Endothelial cell of umbilical vein (primary cell): Measurements from ENCODE around the gene FCMR. TPM values are rescaled to one million over a fixed set of nuclear protein-coding genes. Genes with fewer than 3 reads are reported as not detected.

Experiments used
- BruUV-seq: library from RNA; stranded (reverse); fragments of 400-500 nt; replicated peaks from 2 replicates; lab custom pipeline; 2021; lab: Mats Ljungman, UMichigan
- CTCF ChIA-PET: fragments of 300-600, 350-600 bp; sonication (Branson Sonifier 250); formaldehyde crosslinking; loops from one replicate; lab custom pipeline; 2021; ENCODE audit warnings: antibody characterized with exemption, inconsistent platforms; lab: Charles Lee
- POLR2A ChIA-PET: fragments of 300-600, 350-600 bp; sonication (Branson Sonifier 250); formaldehyde crosslinking; loops from one replicate; lab custom pipeline; 2021; ENCODE audit warnings: antibody characterized with exemption, inconsistent platforms; lab: Charles Lee
- DNase-seq: peaks from one replicate; pipeline ENCODE4 v3.0.0-alpha.2; 2011; ENCODE audit warnings: low read depth, low spot score
- FAIRE-seq: peaks from 2 replicates; lab custom pipeline; 2011; peaks lifted over from hg19 to GRCh38; lab: Jason Lieb, UNC
- H2AFZ ChIP-seq: 2 replicates; pipeline ENCODE4 v1.6.0; 2012; ENCODE audit warnings: low read depth, low read length, control low read depth, inconsistent platforms
- H3K27ac ChIP-seq: 2 replicates; pipeline ENCODE4 v1.5.1; 2011; ENCODE audit warnings: low read depth, mild to moderate bottlenecking, control low read depth, low read length, moderate library complexity; ENCODE audit not compliant: insufficient read depth
- H3K27me3 ChIP-seq, 2 experiments: 2 replicates each; pipeline versions ENCODE4 v1.6.0 to v1.6.1; 2011; ENCODE audit warnings: low read length in 2 of 2, mixed read lengths in 1 of 2; ENCODE audit not compliant: control insufficient read depth in 2 of 2, insufficient read depth in 2 of 2
- H3K36me3 ChIP-seq, 2 experiments: 2 replicates in 1 of 2; 3 replicates in 1 of 2; pipeline ENCODE4 v1.5.1; 2011; ENCODE audit warnings: low read length in 2 of 2, mild to moderate bottlenecking in 1 of 2, moderate library complexity in 1 of 2; ENCODE audit not compliant: control insufficient read depth in 2 of 2, insufficient read depth in 2 of 2; ENCODE audit errors: extremely low read depth in 1 of 2
- H3K4me1 ChIP-seq: 3 replicates; pipeline ENCODE4 v1.5.1; 2011; ENCODE audit warnings: mild to moderate bottlenecking, low read length; ENCODE audit not compliant: control insufficient read depth, insufficient read depth; ENCODE audit errors: extremely low read depth
- H3K4me2 ChIP-seq: 2 replicates; pipeline ENCODE4 v1.6.1; 2011; ENCODE audit warnings: low read length, control low read depth, mixed read lengths; ENCODE audit not compliant: insufficient read depth
- H3K4me3 ChIP-seq, 3 experiments: fragments of 200-600 bp in 1 of 3; sonication (generic), shearing (Covaris generic) in 1 of 3; replicated peaks in 1 of 3; 2 replicates each; pipeline ENCODE4 v1.5.1; 2011 to 2016; ENCODE audit warnings: control low read depth in 3 of 3, low read length in 3 of 3, mild to moderate bottlenecking in 2 of 3, inconsistent platforms in 1 of 3, low read depth in 1 of 3, moderate library complexity in 1 of 3; ENCODE audit not compliant: insufficient read depth in 1 of 3
- H3K79me2 ChIP-seq: 2 replicates; pipeline ENCODE4 v1.6.0; 2012; ENCODE audit warnings: low read length, inconsistent platforms; ENCODE audit not compliant: control insufficient read depth, insufficient read depth
- H3K9ac ChIP-seq: replicated peaks from 2 replicates; pipeline ENCODE3; 2011; ENCODE audit warnings: low read length, control low read depth; ENCODE audit not compliant: insufficient read depth; ENCODE audit errors: extremely low read depth
- H3K9me1 ChIP-seq: replicated peaks from 3 replicates; pipeline ENCODE4 v1.6.0; 2011; ENCODE audit warnings: mild to moderate bottlenecking, low read length; ENCODE audit not compliant: control insufficient read depth, insufficient read depth; ENCODE audit errors: extremely low read depth
- H3K9me3 ChIP-seq: replicated peaks from 2 replicates; pipeline ENCODE4 v1.5.1; 2012; ENCODE audit warnings: low read length, inconsistent platforms; ENCODE audit not compliant: control insufficient read depth, insufficient read depth
- H4K20me1 ChIP-seq: replicated peaks from 2 replicates; pipeline ENCODE3; 2011; ENCODE audit warnings: mild to moderate bottlenecking, low read length; ENCODE audit not compliant: control insufficient read depth, insufficient read depth; ENCODE audit errors: extremely low read depth
- EZH2 ChIP-seq: IDR thresholded peaks from 2 replicates; pipeline ENCODE4 v1.6.1; 2012; ENCODE audit warnings: borderline replicate concordance, low read depth, mild to moderate bottlenecking, moderate library complexity, low read length, inconsistent platforms; ENCODE audit not compliant: severe bottlenecking
- FOS ChIP-seq: IDR thresholded peaks from 2 replicates; pipeline ENCODE4 v1.6.1; 2011; ENCODE audit warnings: mild to moderate bottlenecking, low read length, moderate library complexity, borderline replicate concordance; ENCODE audit not compliant: insufficient read depth
- GATA2 ChIP-seq: IDR thresholded peaks from 2 replicates; pipeline ENCODE4 v1.7.0; 2011; ENCODE audit warnings: low read depth, mild to moderate bottlenecking, moderate library complexity, mixed read lengths, low read length; ENCODE audit not compliant: insufficient read length, insufficient read depth
- JUN ChIP-seq: IDR thresholded peaks from 2 replicates; pipeline ENCODE4 v1.6.1; 2011; ENCODE audit warnings: borderline replicate concordance, low read depth; ENCODE audit not compliant: insufficient read length, insufficient read depth
- MYC ChIP-seq: IDR thresholded peaks from one replicate; pipeline ENCODE4 v1.6.1; 2011; ENCODE audit warnings: mild to moderate bottlenecking, low read depth, low read length
- POLR2A ChIP-seq: IDR thresholded peaks from 2 replicates; pipeline ENCODE4 v1.6.1; 2012; ENCODE audit warnings: low read depth, mild to moderate bottlenecking, control low read depth, low read length
- POLR2AphosphoS5 ChIP-seq: IDR thresholded peaks from 2 replicates; pipeline ENCODE4 v1.6.1; 2012; ENCODE audit warnings: low read depth, mild to moderate bottlenecking, control low read depth, low read length, moderate library complexity; ENCODE audit not compliant: insufficient read depth
- dilution Hi-C: fragments of 300-500 bp; cut with MboI; formaldehyde crosslinking; loops from one replicate; pipeline ENCODE4 v1.15.0; 2019; ENCODE audit warnings: low sequenced_read_pairs; ENCODE audit not compliant: extremely low pct_ligation_motif_present
- intact Hi-C: fragments of 100-400 bp; cut with micrococcal nuclease; formaldehyde crosslinking; loops from one replicate; pipeline ENCODE4 v1.10.0; 2022
- polyA plus RNA-seq, 4 experiments: library from polyadenylated mRNA; depleted of rRNA in 3 of 4; stranded (reverse) in 3 of 4; unstranded in 1 of 4; fragments of >200 nt; gene quantifications; 2 replicates each; pipeline versions ENCODE4 v1.2.1 to v1.2.3, GENCODE V29; 2011 to 2012; ENCODE audit warnings: missing spikeins in 1 of 4
- total RNA-seq: library from RNA; stranded (reverse); gene quantifications from 2 replicates; pipeline ENCODE4 v1.2.3, GENCODE V29; 2021
- TF ChIP-seq, protein P1 (sequence below), 2 donors: IDR thresholded peaks; 1 replicate in 1 of 2; 2 replicates in 1 of 2; pipeline ENCODE4 v1.5.1; 2011; ENCODE audit warnings: low read length in 2 of 2, mild to moderate bottlenecking in 2 of 2, moderate library complexity in 2 of 2, control low read depth in 1 of 2, inconsistent platforms in 1 of 2, low read depth in 1 of 2; ENCODE audit not compliant: insufficient read depth in 1 of 2; ENCODE audit errors: extremely low read depth in 1 of 2

Gene FCMR
- total and polyA plus RNA-seq, 2 donors (not counting 3 experiments of a cell fraction or from before 2014, with no cell fraction given), result not detected

DNA sequence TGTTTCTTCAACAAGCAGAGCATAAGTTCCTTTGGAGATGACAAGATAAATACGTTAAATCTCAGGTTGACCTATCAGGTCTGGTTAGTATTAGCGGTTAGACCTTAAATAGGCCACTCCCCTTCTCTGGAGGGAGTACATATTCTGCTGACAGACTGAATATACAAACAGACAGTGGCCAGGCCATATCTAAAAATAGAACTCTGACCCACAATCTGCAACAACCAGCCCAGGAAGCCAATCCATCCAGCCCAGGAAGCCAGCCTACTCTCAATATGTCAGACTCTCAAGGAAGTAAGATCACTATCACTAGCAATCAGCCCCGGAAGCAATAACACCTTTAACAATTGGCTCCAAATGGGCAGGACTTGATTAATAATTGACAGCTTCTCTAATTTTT, 49.6 kb downstream of the FCMR start:
- H3K36me3 ChIP-seq, result no peaks in the 10 kb centered on the region
- no peak overlapping the region for H2AFZ ChIP-seq
- no peaks in the 10 kb centered on the region for H3K9me3 ChIP-seq
- CTCF ChIA-PET, result interaction anchor here (1.1 to 1.3 kb wide), 2 partner anchors 12 to 13 kb away, joined by 5 read pairs; no protein-coding TSS in a partner anchor
- no peak for FAIRE-seq
- H3K27me3 ChIP-seq, result peaks cover 0 to 2% of the 10 kb centered on the region in 2 experiments
- H3K4me3 ChIP-seq, result no peak overlapping the region
- no peaks in the 10 kb centered on the region for H3K79me2 ChIP-seq
- intact Hi-C loops, result no loop called here
- no TSS peak for BruUV-seq
- no peak overlapping the region for H3K4me2 ChIP-seq
- DNase-seq, result no peak
- H3K9ac ChIP-seq, result no peak overlapping the region
- POLR2A ChIA-PET, result interaction anchor here (1.1 kb wide), 1 partner anchor 12 kb away, joined by 3 read pairs; no protein-coding TSS in a partner anchor
- H3K9me1 ChIP-seq, result no peaks in the 10 kb centered on the region
- no peak overlapping the region for H3K27ac ChIP-seq
- H4K20me1 ChIP-seq, result no peaks in the 10 kb centered on the region
- dilution Hi-C loops, result no loop called here
- TF ChIP-seq EZH2, result no peak
- TF ChIP-seq POLR2AphosphoS5, result no peak
- no peak for TF ChIP-seq GATA2
- no peak for TF ChIP-seq POLR2A
- no peak for TF ChIP-seq JUN
- no peak for TF ChIP-seq MYC
- TF ChIP-seq, protein P1, sequence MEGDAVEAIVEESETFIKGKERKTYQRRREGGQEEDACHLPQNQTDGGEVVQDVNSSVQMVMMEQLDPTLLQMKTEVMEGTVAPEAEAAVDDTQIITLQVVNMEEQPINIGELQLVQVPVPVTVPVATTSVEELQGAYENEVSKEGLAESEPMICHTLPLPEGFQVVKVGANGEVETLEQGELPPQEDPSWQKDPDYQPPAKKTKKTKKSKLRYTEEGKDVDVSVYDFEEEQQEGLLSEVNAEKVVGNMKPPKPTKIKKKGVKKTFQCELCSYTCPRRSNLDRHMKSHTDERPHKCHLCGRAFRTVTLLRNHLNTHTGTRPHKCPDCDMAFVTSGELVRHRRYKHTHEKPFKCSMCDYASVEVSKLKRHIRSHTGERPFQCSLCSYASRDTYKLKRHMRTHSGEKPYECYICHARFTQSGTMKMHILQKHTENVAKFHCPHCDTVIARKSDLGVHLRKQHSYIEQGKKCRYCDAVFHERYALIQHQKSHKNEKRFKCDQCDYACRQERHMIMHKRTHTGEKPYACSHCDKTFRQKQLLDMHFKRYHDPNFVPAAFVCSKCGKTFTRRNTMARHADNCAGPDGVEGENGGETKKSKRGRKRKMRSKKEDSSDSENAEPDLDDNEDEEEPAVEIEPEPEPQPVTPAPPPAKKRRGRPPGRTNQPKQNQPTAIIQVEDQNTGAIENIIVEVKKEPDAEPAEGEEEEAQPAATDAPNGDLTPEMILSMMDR (IDR thresholded peaks at IDR 0.05; ENCODE audit: extremely low read depth in 1 of 2, insufficient read depth in 1 of 2, low read depth in 1 of 2, low read length in 2 of 2), result no peak
- TF ChIP-seq FOS, result no peak
- H3K4me1 ChIP-seq, result no peaks in the 10 kb centered on the region
